NCI-H526 (cell line): ENCODE measurements around the gene SMCP.
A peak's percentile ranks its signal among the peaks of the same experiment; 100 is the strongest.

ENCODE experiments used
- DNase-seq, 2 experiments: peaks; one replicate each; lab custom pipeline; 2025; lab: John Stamatoyannopoulos, UW

SMCP gene, protein sequence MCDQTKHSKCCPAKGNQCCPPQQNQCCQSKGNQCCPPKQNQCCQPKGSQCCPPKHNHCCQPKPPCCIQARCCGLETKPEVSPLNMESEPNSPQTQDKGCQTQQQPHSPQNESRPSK

DNA sequence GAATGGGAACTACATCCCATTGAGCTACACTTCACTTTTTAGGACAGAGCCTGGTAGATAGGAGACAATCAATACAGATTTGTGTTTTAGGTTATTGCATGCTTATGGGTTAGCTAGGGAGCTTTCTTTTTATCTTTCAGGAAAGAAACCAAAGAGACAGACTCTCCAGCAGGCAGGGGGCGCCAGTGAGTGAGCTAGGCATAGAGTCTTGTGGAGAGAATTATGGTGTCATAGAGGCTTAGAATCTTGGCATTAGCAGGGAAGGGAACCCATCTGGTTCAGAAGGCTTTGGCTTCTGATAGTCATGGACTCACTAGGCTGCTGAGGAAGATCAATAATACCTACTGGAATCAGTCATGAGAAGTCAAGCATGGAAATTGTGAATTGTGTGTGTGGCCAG lies at the start of gene SMCP:
SMCP (plus strand) TSS at position 281 of the 400 bp plus-strand sequence. CDS start 6,101 bp downstream, outside the sequence.
- DNase-seq = peak in 1 of 2 experiments; percentile 40

DNA sequence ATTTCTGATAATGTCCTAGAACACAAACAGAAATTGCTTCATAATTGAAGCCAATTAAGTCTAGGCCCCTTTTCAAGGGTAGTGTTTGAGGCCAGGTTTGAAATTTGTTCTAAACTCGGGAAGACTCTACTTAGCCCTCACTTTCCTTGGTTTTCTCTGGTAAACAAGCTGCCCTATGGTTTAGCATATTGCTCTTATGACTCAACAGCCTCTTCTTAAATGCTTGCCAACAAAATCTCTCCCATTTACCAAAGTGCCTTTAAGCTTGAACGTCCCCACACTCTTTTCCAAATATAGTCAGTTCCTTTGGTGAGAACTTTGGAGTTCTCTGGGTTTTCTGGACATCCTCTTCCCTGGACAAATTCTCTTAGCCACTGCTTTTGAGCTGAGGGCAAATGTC lies 41.3 kb upstream of the SMCP start:
- no peak for DNase-seq

DNA sequence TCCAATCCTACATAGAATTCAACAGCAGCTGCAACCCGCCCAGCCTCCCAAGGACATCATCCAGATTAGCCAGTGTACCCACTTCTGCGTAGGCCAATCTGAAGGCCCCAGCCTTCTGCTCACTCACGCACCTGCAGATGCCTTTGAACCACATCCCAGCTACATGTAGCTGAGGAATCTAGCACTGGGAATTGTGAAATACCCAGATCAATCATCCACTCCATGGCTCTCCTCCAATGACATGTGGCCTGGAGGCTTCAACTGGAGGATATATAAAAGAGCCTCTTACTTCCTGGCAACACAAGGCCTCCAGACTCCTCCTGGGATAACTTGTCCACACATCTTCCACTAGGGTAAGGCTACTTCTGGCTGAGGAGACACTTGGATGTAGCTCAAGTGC lies 35.6 kb upstream of the SMCP start, which contains the start of gene LCE6A:
LCE6A (plus strand) TSS at position 301 of the 400 bp plus-strand sequence. CDS start 665 bp downstream, outside the sequence.
- DNase-seq = no peak

DNA sequence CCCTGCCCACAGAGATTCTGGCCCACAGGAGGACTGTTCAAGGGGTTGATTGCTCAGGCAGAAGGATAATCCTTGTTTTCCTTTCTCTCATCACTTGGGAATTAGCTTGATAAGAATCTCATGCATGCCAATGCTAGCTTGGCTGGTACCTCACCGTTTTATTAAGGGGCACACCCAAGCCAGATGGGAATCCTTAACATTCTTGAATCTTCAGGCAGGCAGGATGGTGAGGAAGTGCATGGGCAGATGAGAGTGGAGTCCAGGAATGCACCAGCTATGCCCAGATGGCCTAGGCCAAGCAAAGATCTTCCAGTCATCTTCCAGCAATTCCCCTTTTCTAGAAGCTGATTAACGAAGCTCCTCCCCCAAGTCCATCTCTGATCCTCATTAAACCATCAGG lies 22.5 kb upstream of the SMCP start:
- no peak for DNase-seq

DNA sequence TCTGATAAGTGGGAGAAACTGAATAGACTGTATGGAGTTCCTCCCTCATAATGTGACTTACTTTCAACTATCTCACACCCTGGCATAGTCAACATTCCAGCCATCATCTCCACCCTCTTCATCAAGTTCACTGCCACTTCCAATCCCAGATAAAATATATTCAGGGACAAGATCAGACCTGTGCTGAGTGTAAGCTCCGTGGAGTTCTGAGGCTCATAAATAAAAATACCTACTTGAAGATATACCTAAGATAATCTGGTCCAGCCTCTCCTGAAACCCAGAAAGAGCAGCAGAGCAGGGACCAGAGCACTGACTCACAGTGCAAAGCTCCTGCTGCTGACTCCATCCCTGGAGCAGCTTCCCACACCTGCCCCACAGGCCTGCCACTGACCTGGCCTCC lies 20.1 kb upstream of the SMCP start:
- no peak for DNase-seq

DNA sequence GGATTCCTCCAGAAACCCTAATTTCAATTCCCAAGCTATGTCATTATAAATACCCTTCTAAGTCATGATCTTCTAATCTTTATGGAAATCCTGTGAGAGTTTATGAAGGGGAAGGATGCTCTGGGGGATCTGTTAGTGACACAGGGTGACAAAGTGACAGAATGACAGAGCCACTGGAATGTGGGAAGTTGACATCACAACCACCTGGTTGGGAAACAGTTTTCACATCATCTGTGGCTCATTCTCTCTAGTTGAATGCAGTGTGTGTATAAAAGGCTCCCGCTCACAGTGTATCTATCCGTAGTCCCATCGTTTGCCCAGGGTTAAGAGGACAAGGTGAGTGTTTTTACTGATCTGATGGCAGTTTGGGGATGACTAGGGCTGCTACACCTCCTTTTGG lies 18.4 kb upstream of the SMCP start, which contains the start of gene LCE7A:
LCE7A (plus strand) TSS at position 301 of the 400 bp plus-strand sequence. CDS start 702 bp downstream, outside the sequence.
- no peak for DNase-seq

DNA sequence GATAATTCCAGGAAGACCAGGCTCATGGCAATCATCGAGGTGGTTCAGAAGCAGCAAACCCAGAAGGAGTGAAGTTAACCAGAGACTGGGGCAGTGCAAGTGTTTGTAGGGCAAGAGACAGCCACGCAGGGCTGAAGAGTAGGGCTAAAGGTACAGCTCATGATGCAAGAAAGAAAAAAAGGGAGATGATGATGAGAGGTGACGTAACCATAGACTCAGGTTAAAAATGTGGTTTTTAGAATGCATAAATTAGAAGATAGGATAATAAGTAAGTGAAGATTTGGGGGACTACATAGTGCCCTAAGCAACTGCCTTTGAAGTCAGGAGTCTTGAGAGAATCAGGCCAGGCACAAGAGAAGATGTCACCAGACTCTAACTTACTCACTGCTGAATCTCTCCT lies 18.0 kb upstream of the SMCP start:
- no peak for DNase-seq

DNA sequence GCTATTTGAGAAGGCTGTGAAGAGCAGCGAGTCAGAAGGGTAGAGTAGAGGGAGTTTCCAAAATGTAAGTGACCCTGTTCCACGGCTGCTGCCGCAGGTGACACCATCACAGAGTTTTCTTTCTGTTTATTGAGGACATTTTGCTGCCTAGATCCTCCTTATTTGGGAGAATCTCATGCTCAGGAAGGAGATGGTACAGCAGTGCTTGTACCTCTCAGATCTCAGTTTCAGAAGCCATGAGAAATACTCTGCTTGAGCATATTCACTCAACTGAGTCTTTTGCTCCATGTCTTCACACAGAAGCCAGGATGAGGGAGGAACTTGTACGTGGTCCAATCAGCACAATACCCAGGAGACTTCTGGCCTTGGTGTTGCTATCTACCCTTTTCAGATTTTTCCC lies 16.7 kb upstream of the SMCP start:
- no peak for DNase-seq

DNA sequence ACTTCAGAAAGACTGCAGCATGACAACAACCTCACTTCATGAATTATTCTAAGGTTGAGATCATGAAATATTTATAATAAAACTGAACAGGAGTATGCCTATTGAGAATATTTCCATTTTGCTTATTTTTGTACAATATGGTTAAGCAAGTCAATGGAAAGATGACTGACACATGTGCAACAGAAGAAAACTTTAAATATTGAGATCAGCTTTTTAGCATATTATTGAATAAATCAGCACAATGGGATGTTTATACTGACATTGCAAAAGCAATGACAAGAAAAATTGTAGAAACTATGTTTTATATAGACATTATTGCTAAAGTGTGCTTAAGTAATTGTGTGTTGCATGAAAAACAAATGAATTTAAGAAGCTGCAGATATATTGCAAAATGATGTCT lies 13.7 kb upstream of the SMCP start:
- DNase-seq = no peak

DNA sequence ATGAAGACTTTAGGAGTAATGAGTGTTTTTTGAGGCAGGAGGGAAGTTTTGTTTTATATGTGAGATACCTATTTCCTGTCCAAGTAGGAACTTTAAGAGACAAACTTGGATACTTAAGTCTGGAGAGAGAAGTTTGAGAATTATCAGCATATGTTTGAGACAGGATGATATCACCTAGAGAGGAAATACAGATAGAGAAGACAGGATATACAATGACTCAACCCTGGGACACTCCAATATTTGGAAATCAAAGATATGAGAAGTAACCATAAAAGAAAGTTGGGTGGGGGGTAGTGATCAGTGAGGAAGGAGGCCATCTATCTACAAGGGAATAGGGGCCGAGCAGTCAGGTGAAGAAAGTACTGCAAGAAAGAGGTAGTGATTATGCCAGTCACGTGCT lies 11.8 kb upstream of the SMCP start:
- DNase-seq = no peak

DNA sequence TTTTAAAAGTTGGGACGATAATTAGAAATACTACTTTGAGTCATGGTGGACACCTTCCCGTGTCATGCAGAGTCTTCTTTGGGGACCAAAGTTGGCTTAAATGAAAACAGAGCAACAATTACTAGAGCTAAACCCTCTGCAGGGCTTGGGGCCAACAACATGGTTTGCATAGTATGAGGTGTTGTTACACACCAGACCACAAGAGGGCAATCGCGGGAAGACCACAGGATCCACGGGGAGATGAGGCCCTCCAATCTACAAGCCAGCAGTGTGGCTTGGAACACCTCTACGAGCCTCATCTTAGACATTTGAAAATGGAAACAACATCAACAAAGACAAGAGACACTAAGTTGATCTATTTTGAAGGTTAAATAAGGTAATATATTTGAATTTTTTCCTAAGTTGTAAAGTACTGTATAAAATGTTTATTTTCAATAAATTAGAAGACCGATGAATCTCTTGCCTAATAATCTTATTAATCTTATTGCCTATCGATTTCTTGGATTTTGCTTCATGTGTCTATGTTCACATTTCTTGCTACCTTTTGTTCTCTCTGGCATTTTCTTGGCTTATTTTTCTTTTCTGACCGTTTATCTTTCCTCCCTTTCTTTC lies 8.2 kb upstream of the SMCP start:
- DNase-seq = peak; percentile 52 to 91

DNA sequence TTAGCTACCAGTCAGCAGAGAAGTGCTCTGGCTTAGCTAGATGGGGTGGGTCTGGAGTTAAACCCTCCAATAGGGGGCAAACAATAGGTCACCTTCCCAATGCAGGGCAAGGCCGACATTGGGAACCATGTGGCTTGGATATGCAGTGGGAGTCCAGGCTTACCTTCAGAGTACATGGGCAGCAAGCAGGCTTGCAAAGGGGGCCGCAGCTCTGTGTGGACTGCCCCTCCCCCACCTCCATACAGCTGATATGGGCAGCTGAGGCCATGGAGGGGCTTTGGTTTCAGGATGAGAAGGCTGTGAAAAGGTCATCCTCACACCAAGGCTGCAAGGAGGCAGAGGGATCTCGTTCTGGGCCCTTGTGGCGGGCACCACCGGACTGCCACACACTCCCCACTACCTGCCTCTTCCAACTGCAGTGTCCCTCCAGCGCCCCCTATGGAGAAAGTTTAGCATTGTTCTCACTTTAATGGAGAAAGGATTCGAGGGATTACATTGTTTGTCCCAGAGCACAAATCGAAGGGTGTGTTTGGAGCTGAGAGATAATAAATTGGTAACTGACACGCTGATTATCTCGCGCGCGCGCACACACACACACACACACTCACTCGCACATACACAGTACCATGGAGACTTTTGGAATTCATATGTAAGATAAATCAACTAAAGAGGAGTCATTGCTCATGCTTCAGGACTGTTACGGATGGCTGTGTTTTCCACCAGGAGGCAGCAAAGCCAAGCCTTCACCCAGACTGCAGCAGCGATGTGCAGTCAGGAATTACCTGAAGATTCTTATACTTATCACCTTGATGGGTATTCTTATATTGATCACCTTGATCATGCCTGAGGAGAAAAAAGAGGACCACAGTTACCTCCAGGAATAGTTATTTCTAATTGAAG lies 7.0 kb upstream of the SMCP start:
- DNase-seq = peak; percentile 21 to 55

DNA sequence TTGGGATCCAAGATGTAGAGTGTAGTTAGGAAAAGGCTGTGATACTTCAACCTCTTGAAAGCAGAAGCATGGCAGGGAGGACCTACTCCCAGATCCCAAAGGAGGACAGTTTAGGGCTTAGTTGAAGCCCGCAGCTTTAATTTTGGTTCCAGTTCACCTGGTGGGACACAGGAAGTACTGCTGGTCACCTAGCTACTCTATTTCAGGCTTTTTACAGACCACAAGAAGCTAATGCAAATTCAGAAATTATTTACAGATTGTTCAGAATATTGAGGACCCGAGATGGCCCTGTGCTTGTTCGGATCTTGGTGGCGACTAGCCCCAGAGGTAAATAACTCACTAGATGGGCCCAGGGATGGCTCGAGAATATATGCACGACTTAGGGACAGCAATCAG lies 6.4 kb upstream of the SMCP start:
- no peak for DNase-seq

DNA sequence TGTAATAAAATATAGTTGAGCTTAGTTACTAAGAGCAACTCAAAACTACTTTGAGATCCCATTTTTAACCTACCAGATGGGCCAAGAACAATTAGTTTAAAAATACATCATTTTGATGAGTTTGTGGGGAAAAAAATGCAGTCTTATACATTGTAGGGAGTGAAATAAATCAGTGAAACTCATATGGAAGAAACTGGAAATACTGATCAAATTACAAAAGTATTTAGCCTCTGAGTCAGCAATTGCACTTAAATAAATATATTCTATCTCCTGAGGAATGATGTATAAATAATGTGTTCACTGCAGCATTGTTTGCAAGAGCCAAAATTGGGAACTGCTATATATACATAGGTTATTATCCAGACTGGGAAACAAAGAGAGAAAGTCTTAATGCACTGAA lies 4.6 kb upstream of the SMCP start:
- no peak for DNase-seq

DNA sequence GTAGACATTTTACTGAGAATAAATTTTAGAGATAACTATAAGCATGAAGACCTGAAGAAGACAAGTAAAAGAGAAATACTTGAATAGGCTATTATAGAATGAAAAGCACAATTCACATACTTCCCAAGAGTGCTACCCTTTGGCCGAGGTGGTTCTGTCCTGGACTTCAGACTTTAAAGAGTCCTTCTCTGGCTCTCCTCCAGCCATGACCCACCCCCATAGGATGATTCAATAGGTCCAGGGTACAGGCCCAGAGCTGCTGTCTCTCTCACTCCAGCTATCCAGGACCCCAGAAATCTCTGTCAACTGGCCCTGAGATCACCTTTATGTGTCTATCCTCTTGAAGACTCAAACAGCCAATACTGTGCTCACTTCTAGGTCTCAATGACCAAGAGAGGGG lies 1.3 kb upstream of the SMCP start:
- no peak for DNase-seq

DNA sequence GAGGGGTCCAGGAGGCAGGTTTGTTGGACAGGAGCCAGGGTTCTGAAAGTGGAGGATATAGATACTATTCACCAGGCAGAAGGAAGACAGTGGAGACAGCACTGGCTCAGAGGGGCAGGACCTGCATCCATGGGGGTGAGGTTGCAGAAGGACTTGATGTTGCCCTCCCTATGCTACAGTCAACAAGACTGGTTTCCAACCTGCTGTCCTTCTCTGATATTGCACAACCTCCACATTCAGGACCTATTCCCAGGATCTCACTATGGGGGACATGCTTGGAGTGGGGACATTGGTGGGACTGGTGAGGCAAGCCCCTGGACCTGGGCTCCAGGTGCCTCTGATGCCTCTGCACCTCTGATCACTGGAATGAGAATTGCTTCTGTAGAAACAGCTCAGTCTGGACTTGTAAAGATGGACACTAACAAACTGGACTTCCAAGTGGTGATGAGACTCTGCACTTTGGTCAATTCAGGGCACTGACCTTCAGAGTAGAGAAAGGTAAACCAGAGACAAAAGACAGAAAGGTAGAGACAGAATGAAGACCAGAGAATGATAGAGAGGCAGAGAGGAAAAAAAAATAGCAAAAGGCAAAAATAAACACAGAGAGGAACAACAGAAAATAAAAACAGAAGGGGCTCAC lies 1.6 kb downstream of the SMCP start:
- DNase-seq = no peak

DNA sequence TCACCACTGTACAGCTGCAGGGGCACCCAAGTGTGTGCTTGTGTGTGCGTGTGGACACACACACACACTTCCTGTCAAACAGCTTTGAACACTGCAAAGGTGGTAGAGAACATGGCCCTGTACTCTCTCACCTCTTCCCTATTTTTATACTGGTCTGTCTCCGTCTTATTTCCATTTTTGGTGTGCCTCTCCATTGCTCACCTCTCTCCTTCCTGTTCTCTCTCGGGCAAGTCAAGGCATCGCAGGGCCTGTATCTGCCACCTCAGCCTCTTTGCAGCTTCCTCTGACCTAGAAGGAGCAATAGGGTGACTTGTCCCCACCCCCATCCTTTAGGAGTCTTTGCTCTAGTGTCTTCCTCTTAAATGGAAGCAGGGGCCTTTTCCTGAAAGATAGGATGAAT lies 2.2 kb downstream of the SMCP start:
- DNase-seq = no peak

DNA sequence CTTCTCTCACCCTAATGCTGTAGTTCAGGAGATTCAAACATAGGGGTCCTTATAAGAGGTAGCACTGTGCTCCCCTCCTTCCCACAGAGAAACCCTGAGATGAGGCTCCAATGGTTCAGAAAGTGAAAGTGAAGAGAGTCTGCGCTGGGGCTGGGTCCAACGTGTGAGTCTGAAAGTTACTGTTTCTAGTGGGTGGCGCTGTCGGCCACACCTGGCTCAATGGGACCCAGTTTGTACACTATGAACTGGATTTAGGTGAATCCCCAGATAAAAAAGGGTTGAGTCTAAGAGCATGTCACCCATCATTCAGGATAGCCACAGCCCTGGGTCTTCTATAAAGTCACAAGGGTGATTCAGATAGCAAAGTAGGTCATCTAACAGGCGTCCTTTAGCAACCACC lies 2.8 kb downstream of the SMCP start:
- no peak for DNase-seq

DNA sequence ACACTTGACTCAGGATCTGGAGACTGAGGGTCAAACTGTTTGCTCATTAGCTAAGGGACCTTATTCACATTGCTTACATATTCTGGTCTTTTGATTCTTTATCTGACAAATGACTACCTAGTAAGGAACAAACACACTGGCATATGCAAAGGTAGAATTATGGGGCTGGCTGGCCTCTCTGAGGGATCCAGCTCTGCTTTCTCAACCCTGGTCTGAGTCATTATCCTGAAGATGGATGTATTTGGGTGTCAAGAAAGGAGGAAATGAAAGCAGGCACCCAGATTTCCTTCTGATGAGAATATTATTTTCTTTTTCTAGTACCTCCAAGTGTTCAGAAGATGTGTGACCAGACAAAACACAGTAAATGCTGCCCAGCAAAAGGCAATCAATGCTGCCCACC lies 6.0 kb downstream of the SMCP start:
- DNase-seq = no peak

DNA sequence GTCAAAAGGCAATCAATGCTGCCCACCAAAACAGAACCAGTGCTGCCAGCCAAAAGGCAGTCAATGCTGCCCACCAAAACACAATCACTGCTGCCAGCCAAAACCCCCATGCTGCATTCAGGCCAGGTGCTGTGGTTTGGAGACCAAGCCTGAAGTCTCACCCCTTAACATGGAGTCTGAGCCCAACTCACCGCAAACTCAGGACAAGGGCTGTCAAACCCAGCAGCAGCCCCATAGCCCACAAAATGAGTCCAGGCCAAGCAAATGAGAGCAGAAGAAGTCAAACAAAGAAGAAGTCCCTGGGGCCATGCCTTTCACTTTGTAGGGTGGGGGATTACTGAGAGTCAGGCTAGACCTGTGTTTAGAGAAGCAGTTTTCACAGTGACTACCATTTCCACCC lies 6.4 kb downstream of the SMCP start:
- DNase-seq = no peak

DNA sequence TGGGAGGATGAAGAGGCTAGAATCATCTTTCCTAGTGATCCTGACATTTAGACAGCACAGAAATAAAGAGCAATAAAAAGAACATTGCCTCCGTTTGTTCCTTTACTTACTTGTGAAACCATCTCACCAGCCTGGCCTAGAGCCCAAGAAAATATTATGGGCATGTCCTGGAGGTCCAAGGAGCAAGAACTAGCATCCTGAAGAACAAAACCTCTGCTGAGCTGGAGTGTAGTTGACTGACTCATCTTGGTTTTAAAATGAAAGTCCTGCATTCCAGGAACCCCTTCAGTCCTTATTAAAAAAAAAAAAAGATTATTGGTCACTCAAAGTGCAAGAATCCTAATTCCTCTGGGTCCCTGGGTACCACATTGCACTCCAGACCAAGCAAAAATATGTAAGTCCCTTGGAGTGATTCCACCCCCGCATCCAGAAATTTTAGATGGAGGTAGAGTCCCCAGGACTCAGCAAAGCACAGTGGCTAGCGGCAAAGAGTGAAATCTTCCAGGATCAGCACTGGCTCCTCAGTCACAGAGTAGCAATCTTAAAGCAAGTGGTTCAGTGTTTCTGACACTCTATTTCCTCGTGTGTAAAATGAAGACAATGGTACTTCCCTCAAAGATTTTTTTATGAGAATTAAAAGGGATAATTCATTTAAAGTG lies 7.0 kb downstream of the SMCP start:
- DNase-seq = no peak

DNA sequence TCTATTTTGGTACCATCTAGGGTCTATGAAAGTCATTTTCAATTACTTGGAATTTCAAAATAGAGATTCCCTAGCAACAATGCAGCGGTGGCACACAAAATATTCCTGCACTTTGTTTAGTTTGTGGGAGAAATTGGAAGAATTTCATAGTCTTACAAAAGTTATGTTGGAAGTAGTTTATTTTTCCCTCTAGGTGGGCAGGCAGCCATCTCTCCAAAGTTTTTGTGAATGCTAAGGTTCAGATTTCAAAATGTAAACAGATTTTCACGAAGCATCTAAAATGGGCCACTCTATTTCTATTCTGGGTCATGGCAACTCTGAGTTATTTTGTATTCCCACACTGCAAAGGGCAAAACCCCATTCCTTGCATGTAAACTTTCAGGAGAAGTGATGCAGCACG lies 8.0 kb downstream of the SMCP start:
- DNase-seq = no peak
